ENCODE measurements around the gene DAB2.
A peak's percentile ranks its signal among the peaks of the same experiment; 100 is the strongest.

Gene DAB2

GRCh38 chr5:39387293-39387692 lies 37.5 kb downstream of the DAB2 start:
- CTCF ChIA-PET = interaction anchor here (0.6 kb wide), 1 partner anchor 11 kb away, joined by 3 read pairs; no protein-coding TSS in a partner anchor
- no peak for TF ChIP-seq CTCF (conservative IDR thresholded peaks at IDR 0.05; ENCODE audit: low read depth)
- no peak overlapping the region for H3K27ac ChIP-seq
- DNase-seq (ENCODE audit: low spot score) = no peak
- POLR2A ChIA-PET (ENCODE audit: low non-redundant PET) = no interaction called here

- no peak for DNase-seq (ENCODE audit: low spot score)
- ChIA-PET POLR2A (ENCODE audit: low non-redundant PET) (no interaction called here), CTCF (interaction anchor here (0.7 to 1.6 kb wide), 3 partner anchors 8 to 163 kb away, joined by 3 to 8 read pairs (median 5); no protein-coding TSS in a partner anchor)
- no peak for TF ChIP-seq CTCF (conservative IDR thresholded peaks at IDR 0.05; ENCODE audit: low read depth)
- H3K27ac ChIP-seq = no peak overlapping the region
Observed at GRCh38 chr5:39384271-39384670, 40.5 kb downstream of the DAB2 start.

GRCh38 chr5:39381376-39381775 lies 43.4 kb downstream of the DAB2 start:
- CTCF ChIA-PET = interaction anchor here (0.7 to 1.0 kb wide), 2 partner anchors 164 to 1272 kb away, joined by 4 read pairs; no protein-coding TSS in a partner anchor
- no peak for TF ChIP-seq CTCF (conservative IDR thresholded peaks at IDR 0.05; ENCODE audit: low read depth)
- H3K27ac ChIP-seq = no peak overlapping the region
- POLR2A ChIA-PET (ENCODE audit: low non-redundant PET) = no interaction called here
- no peak for DNase-seq (ENCODE audit: low spot score)

- ChIA-PET POLR2A (ENCODE audit: low non-redundant PET) (no interaction called here), CTCF (interaction anchor here (0.6 to 0.9 kb wide), 2 partner anchors 45 to 168 kb away, joined by 3 to 5 read pairs; partner anchors contain the start of gene DAB2)
- no peak for TF ChIP-seq CTCF (conservative IDR thresholded peaks at IDR 0.05; ENCODE audit: low read depth)
- no peak overlapping the region for H3K27ac ChIP-seq
- no peak for DNase-seq (ENCODE audit: low spot score)
Observed at GRCh38 chr5:39379693-39380092, 45.1 kb downstream of the DAB2 start.

- TF ChIP-seq CTCF (conservative IDR thresholded peaks at IDR 0.05; ENCODE audit: low read depth) = no peak
- no peak for DNase-seq (ENCODE audit: low spot score)
- H3K27ac ChIP-seq = no peak overlapping the region
- POLR2A ChIA-PET (ENCODE audit: low non-redundant PET) = no interaction called here
- CTCF ChIA-PET = interaction anchor here (1.1 to 3.3 kb wide), 3 partner anchors 128 to 201 kb away, joined by 3 to 63 read pairs (median 6); no protein-coding TSS in a partner anchor
Observed at GRCh38 chr5:39377613-39378012, 47.2 kb downstream of the DAB2 start.

GRCh38 chr5:39376293-39376714 lies 48.5 kb downstream of the DAB2 start:
- DNase-seq (ENCODE audit: low spot score) = peak; percentile 75
- no peak overlapping the region for H3K27ac ChIP-seq
- ChIA-PET CTCF (interaction anchor here (0.5 to 3.3 kb wide), 17 partner anchors 9 to 1504 kb away, joined by 3 to 63 read pairs (median 4); no protein-coding TSS in a partner anchor), POLR2A (ENCODE audit: low non-redundant PET) (no interaction called here)
- TF ChIP-seq CTCF (conservative IDR thresholded peaks at IDR 0.05; ENCODE audit: low read depth) = peak; percentile 92

Measured in RWPE1 (cell line).